Gastrocnemius medialis (tissue), 4 donors: ENCODE results near the gene POU2F2.

Source experiments
- POLR2A ChIP-seq, 2 donors: fragments of 450-650 bp; IDR thresholded peaks; one replicate each; pipeline ENCODE4 v1.6.1; 2017; ENCODE audit warnings: antibody characterized with exemption in 2 of 2, mild to moderate bottlenecking in 2 of 2, moderate library complexity in 2 of 2
- TF ChIP-seq, protein P1 (sequence below), 5 experiments: fragments of 450-650 bp in 3 of 5; fragments of 200-600 bp in 2 of 5; sonication (generic) in 2 of 5; IDR thresholded peaks in 4 of 5; conservative IDR thresholded peaks in 1 of 5; 1 replicate in 4 of 5; 2 replicates in 1 of 5; pipeline ENCODE4 v1.5.1; 2016 to 2019; ENCODE audit warnings: antibody characterized with exemption in 5 of 5, mild to moderate bottlenecking in 3 of 5, moderate library complexity in 3 of 5

DNA sequence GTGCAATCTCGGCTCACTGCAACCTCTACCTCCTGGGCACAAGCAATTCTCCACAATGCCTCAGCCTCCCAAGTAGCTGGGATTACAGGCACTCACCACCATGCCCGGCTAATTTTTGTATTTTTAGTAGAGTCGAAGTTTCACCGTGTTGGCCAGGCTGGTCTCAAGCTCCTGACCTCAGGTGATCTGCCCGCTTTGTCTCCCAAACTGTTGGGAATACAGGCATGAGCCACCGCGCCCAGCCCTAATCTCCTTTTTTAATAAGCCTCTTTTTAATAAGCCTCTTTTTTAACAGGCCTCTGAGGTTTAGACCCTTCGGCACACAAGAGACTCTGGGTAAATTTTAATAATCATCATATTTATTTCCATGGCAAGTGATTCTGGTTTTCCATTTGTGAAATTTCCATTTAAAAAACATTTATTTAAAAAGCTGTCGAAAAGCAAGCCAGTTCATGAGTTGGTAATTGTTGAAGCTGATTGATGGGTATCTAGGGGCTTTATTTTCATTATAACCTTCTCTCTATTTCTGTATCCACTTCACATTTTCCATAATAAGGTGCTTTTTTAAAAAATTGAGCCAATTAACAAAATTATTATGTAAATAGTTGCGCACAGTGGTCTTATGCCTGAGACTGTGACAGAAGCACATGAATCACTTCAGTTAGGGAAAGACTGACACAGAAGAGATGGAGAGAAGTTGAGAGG lies 11.8 kb downstream of the POU2F2 start:
- TF ChIP-seq, protein P1, sequence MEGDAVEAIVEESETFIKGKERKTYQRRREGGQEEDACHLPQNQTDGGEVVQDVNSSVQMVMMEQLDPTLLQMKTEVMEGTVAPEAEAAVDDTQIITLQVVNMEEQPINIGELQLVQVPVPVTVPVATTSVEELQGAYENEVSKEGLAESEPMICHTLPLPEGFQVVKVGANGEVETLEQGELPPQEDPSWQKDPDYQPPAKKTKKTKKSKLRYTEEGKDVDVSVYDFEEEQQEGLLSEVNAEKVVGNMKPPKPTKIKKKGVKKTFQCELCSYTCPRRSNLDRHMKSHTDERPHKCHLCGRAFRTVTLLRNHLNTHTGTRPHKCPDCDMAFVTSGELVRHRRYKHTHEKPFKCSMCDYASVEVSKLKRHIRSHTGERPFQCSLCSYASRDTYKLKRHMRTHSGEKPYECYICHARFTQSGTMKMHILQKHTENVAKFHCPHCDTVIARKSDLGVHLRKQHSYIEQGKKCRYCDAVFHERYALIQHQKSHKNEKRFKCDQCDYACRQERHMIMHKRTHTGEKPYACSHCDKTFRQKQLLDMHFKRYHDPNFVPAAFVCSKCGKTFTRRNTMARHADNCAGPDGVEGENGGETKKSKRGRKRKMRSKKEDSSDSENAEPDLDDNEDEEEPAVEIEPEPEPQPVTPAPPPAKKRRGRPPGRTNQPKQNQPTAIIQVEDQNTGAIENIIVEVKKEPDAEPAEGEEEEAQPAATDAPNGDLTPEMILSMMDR (IDR thresholded peaks at IDR 0.05 in 4 of 5, conservative IDR thresholded peaks at IDR 0.05 in 1 of 5) = no peak
- no peak for TF ChIP-seq POLR2A (IDR thresholded peaks at IDR 0.05)
